Testis (tissue), 2 donors: ENCODE results near the gene PTPRD.

ENCODE experiments used
- CTCF ChIP-seq, 3 experiments: fragments of 450-650 bp in 2 of 3; fragments of 200-600 bp in 1 of 3; sonication (generic) in 1 of 3; IDR thresholded peaks; one replicate each; pipeline ENCODE4 v1.5.1; 2016 to 2019; ENCODE audit warnings: antibody characterized with exemption in 3 of 3, mild to moderate bottlenecking in 2 of 3, moderate library complexity in 1 of 3
- POLR2A ChIP-seq: fragments of 450-650 bp; IDR thresholded peaks from one replicate; pipeline ENCODE4 v1.6.1; 2017; ENCODE audit warnings: antibody characterized with exemption, mild to moderate bottlenecking, moderate library complexity

GRCh38 chr9:9177081-9177480 lies 1435.7 kb downstream of the PTPRD start:
- no peak for TF ChIP-seq CTCF (IDR thresholded peaks at IDR 0.05)
- no peak for TF ChIP-seq POLR2A
